Stimulated activated CD4-positive, alpha-beta T cell treated with anti-CD3 and anti-CD28 coated beads, Interleukin-15, amount 100 ng/mL, for 24 hours (primary cell): Measurements from ENCODE around the gene LIME1.
A peak's percentile ranks its signal among the peaks of the same experiment; 100 is the strongest.
"Not testable (repeated sequence)": the region's sequence is repeated elsewhere in the genome, so short reads cannot be mapped to it uniquely, and the experiment has no call there.

Source experiments
- DNase-seq: peaks from one replicate; pipeline ENCODE4 v3.0.0-alpha.2; 2020

The LIME1 gene

DNA sequence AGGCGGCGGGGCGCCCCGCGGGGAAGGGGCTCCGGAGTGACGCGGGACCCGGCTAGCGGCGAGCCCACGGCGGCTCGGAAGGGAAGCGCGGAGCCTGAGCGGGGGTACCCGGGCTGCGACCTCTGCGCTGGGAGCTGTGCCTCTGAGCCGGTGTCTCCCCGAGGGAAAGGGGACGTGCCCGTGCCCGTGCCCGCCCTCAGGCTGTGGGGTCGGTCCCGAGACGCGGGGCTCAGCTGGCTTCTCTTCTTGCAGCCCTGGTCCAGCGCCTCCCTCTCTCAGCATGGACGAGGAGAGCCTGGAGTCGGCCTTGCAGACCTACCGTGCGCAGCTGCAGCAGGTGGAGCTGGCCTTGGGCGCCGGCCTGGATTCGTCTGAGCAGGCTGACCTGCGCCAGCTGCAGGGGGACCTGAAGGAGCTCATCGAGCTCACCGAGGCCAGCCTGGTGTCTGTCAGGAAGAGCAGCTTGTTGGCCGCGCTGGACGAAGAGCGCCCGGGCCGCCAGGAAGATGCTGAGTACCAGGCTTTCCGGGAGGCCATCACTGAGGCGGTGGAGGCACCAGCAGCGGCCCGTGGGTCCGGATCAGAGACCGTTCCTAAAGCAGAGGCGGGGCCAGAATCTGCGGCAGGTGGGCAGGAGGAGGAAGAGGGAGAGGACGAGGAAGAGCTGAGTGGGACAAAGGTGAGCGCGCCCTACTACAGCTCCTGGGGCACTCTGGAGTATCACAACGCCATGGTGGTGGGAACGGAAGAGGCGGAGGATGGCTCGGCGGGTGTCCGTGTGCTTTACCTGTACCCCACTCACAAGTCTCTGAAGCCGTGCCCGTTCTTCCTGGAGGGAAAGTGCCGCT lies 27.9 kb upstream of the LIME1 start:
- no peak for DNase-seq

DNA sequence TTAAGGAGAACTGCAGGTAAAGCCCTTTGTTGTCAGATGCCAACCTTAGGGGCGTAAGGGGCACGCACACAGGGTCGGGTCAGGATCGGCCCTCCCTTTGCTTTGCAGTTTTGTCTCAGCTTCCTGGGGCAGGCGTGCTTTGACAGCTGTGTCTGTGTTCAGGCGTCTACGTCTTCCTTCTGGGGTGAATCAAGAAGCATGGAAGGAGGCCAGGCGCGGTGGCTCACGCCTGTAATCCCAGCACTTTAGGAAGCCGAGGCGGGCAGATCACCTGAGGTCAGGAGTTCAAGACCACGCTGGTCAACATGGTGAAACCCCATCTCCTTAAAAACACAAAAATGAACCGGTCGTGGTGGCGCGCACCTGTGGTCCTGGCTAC lies 27.3 kb upstream of the LIME1 start:
- DNase-seq = no peak

DNA sequence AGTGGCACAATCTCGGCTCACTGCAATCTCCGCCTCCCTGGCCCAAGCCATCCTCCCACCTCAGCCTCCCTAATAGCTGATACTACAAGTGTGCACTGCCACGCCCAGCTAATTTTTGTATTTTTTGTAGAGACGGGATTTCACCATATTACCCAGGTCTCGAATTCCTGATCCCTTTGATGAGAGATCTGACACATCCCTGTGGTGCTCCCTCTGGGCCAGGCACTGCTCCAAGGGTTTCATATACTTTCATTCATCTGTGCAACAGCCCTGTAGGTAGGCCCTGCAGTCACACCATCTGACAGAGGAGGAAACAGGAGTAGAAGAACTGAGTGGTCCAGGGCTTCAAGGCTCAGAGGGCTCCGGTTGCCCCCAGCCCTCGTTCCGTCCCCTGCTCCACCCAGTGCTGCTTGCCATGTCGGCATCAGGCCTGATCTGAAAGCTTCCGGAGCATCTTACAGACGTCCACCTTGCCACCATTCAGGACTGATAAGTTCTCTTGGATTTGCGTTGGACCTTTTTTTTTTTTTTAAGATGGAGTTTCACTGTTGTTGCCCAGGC lies 25.3 kb upstream of the LIME1 start:
- no peak for DNase-seq

GRCh38 chr20:63712191-63712590 lies 24.3 kb upstream of the LIME1 start:
- no peak for DNase-seq

- DNase-seq = no peak
Observed at GRCh38 chr20:63714858-63715257, 21.6 kb upstream of the LIME1 start.

DNA sequence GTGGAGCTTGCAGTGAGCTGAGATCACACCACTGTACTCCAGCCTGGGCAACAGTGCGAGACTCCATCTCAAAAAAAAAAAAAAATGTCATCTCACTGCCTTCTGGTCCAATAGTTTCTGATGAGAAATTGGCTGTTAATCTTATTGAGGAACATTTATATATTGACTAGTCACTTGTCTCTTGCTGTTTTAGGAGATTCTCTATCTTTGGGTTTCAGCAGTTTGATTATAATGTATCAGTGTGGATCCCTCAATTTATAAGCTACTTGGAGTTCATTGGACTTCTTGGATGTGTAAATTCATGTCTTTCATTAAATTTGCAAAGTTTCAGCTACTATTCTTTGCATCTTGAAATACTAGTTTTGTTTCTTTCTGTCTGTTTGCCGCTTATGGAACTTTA lies 17.5 kb upstream of the LIME1 start:
- no peak for DNase-seq

GRCh38 chr20:63722967-63723622 lies 13.4 kb upstream of the LIME1 start:
- DNase-seq = not testable (repeated sequence)

DNA sequence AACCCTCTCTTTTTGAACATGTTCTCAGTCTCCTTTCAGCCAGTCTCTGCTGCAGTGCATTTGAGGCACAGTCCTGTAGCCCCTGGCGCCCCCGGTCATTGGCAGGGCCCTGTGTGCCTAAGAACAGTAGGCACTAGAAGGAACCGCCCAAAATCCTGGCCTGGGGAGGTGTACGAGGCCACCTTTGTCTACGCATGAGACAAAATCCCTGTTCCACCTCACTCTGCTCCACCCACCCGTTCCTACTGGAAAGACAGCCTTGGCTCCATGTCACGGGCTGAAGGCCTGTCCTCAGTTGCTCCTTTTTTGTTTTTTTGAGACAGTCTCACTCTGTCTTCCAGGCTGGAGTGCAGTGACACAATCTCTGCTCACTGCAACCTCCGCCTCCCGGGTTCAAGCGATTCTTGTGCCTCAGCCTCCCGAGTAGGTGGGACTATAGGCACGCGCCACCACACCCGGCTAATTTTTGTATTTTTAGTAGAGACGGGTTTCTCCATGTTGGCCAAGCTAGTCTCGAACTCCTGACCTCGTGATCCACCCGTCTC lies 6.2 kb upstream of the LIME1 start:
- not testable (repeated sequence) for DNase-seq

DNA sequence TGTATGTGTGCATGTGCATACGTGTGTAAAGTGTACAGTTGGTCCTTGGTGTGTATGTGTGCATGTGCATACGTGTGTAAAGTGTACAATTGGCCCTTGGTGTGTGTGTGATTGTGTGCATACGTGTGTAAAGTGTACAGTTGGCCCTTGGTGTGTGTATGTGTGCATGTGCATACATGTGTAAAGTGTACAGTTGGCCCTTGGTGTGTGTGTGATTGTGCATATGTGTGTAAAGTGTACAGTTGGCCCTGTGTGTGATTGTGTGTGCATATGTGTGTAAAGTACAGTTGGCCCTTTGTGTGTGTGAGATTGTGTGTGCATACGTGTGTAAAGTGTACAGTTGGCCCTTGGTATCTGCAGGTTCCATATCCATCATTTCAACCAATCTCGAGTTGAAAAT lies 5.1 kb upstream of the LIME1 start:
- DNase-seq = no peak

- DNase-seq = no peak
Observed at GRCh38 chr20:63732118-63733095, 4.1 kb upstream of the LIME1 start.

DNA sequence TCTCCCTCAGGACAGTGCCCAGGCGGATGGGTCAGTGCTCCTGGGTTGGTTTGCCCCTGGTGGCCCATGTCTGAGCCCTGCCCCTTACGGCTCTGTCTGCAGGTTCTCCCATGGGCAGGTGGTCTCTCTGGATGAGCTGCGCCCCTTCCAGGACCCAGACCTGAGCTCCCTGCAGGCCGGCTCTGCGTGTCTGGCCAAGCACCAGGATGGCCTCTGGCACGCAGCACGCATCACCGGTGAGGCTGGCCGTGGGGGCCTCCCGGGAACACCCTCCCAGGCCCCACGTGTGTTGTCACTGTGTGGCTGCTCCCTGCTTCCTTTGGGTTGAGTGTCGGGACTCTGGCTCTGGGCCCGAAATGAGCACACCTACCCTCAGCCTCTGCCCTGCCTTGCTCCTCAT lies 3.3 kb upstream of the LIME1 start:
- no peak for DNase-seq

DNA sequence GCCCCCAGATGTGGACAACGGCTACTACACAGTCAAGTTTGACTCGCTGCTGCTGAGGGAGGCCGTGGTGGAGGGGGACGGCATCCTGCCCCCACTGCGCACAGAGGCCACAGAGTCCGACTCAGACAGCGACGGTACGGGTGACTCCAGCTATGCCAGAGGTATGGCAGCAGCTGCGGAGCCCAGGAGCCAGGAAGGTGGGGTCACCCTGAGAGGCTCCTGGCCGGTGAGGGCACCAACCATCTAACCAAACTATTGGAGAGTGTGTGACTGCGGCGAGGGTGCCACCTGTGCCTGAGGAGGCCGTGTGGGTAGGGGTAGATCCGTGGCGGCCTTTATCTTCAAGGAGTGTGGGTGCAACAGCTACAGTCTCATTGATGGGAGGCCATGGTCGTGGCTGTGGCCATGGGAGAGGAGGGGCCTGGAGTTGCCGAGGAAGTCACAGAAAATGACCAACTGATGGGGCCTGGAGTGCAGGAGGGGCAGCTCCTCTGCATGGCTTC lies 2.8 kb upstream of the LIME1 start:
- DNase-seq = no peak

DNA sequence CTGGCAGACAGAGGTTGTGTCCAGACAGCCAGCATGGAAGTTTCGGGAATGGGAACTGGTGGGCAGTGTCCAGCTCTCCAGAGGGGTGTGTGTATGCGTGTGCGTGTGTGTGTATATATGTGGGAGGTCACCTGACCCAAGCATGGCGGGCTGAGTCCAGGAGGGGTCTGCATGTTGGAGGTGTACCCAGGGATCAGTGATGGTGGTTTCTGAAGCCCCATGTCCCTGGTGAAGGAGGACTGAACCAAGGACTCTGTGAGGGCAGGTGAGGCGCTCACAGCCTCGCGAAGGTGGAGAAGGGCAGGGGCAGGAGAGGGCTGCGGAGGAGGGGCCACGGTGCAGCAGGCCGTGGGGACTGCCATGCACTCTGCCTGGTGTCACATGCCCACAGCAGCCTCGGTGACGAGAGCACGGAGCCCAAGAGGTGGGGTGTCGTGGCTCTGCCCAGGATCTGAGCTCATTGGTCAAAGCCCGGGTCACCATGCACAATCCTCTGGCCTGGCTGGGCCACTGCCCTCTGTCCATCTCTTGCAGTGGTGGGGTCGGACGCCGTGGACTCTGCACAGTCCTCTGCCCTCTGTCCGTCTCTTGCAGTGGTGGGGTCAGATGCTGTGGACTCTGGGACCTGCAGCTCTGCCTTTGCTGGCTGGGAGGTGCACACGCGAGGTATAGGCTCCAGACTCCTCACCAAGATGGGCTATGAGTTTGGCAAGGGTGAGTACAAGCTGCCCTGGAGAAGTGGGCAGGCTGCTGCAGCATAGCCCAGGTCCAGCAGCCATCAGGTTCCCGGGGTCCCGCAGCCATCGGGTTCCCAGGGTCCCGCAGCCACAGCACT lies 2.1 kb upstream of the LIME1 start:
- DNase-seq = no peak

GRCh38 chr20:63734946-63735858 lies 1.3 kb upstream of the LIME1 start:
- no peak for DNase-seq

DNA sequence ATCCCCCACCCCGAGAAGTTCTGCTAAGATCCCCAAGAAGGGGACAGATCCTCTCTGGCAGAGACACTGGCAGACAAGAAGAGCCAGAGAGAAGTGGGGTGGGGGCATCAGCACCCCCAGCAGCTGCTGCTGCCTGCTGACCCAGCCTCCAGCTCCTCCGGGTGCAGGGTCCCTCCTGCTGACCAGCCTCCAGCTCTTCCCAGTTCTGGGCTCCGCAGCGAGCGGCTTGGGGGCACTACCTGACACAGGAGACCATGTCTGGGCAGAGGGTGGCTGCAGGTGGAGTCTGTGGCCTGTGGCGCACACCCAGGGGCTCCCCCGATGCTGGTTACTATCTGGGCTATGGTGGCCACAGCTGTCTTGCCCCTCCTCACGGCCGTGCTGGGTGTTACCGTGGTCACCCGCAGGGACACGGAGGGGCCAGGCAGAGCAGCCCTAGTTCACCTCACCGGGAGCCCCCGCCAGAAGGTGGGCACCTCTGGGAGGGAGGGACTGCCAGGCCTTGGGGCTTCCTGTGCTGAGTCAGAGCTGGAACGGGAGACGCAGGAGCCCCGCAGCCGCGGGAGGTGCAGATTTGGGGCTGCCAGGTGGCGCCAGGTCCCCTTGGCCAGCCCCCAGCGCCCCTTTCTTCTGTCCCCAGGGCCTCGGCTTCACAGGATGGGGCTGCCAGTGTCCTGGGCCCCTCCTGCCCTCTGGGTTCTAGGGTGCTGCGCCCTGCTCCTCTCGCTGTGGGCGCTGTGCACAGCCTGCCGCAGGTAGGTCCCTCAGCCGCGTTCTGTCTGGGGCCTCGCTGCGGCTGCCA lies 630 bp downstream of the LIME1 start:
- peak; percentile 66 for DNase-seq

GRCh38 chr20:63737695-63737944 lies 1.2 kb downstream of the LIME1 start:
- DNase-seq = no peak

DNA sequence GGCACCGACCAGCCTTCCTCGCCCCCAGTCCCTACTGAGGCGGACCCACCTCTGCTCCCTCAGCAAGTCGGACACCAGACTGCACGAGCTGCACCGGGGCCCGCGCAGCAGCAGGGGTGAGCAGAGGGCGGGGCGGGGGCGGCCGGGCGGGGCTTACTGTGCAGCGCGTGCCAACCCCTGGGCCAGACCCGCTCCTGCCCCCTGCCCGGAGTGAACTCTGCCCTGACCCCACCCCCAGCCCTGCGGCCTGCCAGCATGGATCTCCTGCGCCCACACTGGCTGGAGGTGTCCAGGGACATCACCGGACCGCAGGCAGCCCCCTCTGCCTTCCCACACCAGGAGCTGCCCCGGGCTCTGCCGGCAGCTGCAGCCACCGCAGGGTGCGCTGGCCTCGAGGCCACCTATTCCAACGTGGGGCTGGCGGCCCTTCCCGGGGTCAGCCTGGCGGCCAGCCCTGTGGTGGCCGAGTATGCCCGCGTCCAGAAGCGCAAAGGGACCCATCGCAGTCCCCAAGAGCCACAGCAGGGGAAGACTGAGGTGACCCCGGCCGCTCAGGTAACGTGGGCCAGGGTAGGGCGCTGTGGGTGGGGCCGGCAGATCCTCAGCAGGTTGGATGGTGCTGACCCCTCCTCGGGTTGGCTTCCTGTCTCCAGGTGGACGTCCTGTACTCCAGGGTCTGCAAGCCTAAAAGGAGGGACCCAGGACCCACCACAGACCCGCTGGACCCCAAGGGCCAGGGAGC lies 1.7 kb downstream of the LIME1 start:
- peak; percentile 44 for DNase-seq

- DNase-seq = peak; percentile 54
Observed at GRCh38 chr20:63738687-63739129, 2.2 kb downstream of the LIME1 start.
